Mesothelial cell of epicardium (in vitro differentiated cells): ENCODE measurements around the gene LXN. TPM values are rescaled to one million over a fixed set of nuclear protein-coding genes. Genes with fewer than 3 reads are reported as not detected.

Experiments
- DNase-seq, 2 experiments: peaks; one replicate each; pipeline ENCODE4 v3.0.0; 2021; ENCODE audit warnings: low spot score in 2 of 2; ENCODE audit not compliant: unreplicated experiment in 2 of 2
- H3K27ac Mint-ChIP-seq: 2 replicates; pipeline ENCODE4 v1.8.0; 2021; ENCODE audit warnings: mixed read lengths
- H3K27me3 Mint-ChIP-seq: 2 replicates; pipeline ENCODE4 v1.8.0; 2021; ENCODE audit warnings: low read depth, mixed read lengths
- H3K36me3 Mint-ChIP-seq: 2 replicates; pipeline ENCODE4 v1.8.0; 2021; ENCODE audit warnings: mixed read lengths
- H3K4me1 Mint-ChIP-seq: 2 replicates; pipeline ENCODE4 v1.8.0; 2021; ENCODE audit warnings: mixed read lengths
- H3K4me3 Mint-ChIP-seq: 2 replicates; pipeline ENCODE4 v1.8.0; 2021; ENCODE audit warnings: mild to moderate bottlenecking, moderate library complexity, mixed read lengths
- H3K9me3 Mint-ChIP-seq: 2 replicates; pipeline ENCODE4 v1.8.0; 2021; ENCODE audit warnings: mixed read lengths
- CTCF ChIP-seq: fragments of 200-600 bp; sonication (generic); IDR thresholded peaks from one replicate; pipeline ENCODE4 v1.5.0; 2021; ENCODE audit warnings: antibody characterized with exemption; ENCODE audit not compliant: unreplicated experiment
- total RNA-seq: library from RNA; stranded (reverse); gene quantifications from 3 replicates; pipeline ENCODE4 v1.2.1, GENCODE V29; 2021

The LXN gene
- 42.6 to 46.7 TPM (median 46.7 TPM) in 3 replicates for total RNA-seq

GRCh38 chr3:158672215-158673176 lies at the start of gene LXN:
Gene LXN (minus strand): TSS chr3:158672648. CDS start chr3:158672478, 170 bp downstream.
- no peaks in the 10 kb centered on the region for H3K27me3 Mint-ChIP-seq
- H3K9me3 Mint-ChIP-seq: no peaks in the 10 kb centered on the region
- peaks cover 31% of the 10 kb centered on the region for H3K4me1 Mint-ChIP-seq
- H3K36me3 Mint-ChIP-seq: peaks cover 5% of the 10 kb centered on the region
- H3K4me3 Mint-ChIP-seq: peak within 1 kb of the TSS; percentile 95
- H3K27ac Mint-ChIP-seq: peak within 1 kb of the TSS; percentile 97
- peak; percentile 40 for TF ChIP-seq CTCF
- DNase-seq: peak; percentile 69 to 88

GRCh38 chr3:158722108-158722507 lies 49.7 kb upstream of the LXN start:
- Mint-ChIP-seq H3K36me3 (peaks cover 20% of the 10 kb centered on the region), H3K9me3 (no peaks in the 10 kb centered on the region), H3K4me3 (no peak overlapping the region), H3K27ac (no peak overlapping the region), H3K4me1 (peaks cover 35% of the 10 kb centered on the region), H3K27me3 (no peaks in the 10 kb centered on the region)
- no peak for TF ChIP-seq CTCF
- no peak for DNase-seq

GRCh38 chr3:158718490-158719170 lies 46.2 kb upstream of the LXN start:
- no peak overlapping the region for H3K27ac Mint-ChIP-seq
- no peak overlapping the region for H3K4me3 Mint-ChIP-seq
- no peak for DNase-seq
- H3K27me3 Mint-ChIP-seq: no peaks in the 10 kb centered on the region
- no peaks in the 10 kb centered on the region for H3K9me3 Mint-ChIP-seq
- H3K36me3 Mint-ChIP-seq: peaks cover 18% of the 10 kb centered on the region
- peaks cover 18% of the 10 kb centered on the region for H3K4me1 Mint-ChIP-seq
- TF ChIP-seq CTCF: no peak

GRCh38 chr3:158717576-158717975 lies 45.1 kb upstream of the LXN start:
- DNase-seq: no peak

GRCh38 chr3:158713094-158713499 lies 40.6 kb upstream of the LXN start:
- H3K9me3 Mint-ChIP-seq: no peaks in the 10 kb centered on the region
- peaks cover 46% of the 10 kb centered on the region for H3K36me3 Mint-ChIP-seq
- H3K27ac Mint-ChIP-seq: peak overlapping the region; percentile 68
- TF ChIP-seq CTCF: no peak
- peaks cover 14% of the 10 kb centered on the region for H3K4me1 Mint-ChIP-seq
- DNase-seq: no peak
- no peaks in the 10 kb centered on the region for H3K27me3 Mint-ChIP-seq
- H3K4me3 Mint-ChIP-seq: no peak overlapping the region

More at GRCh38 chr3:158717576-158717975, 45.1 kb upstream of the LXN start:
- H3K27me3 Mint-ChIP-seq: no peaks in the 10 kb centered on the region
- no peak overlapping the region for H3K4me3 Mint-ChIP-seq
- H3K27ac Mint-ChIP-seq: peak overlapping the region; percentile 57
- H3K9me3 Mint-ChIP-seq: no peaks in the 10 kb centered on the region
- H3K36me3 Mint-ChIP-seq: peaks cover 22% of the 10 kb centered on the region
- TF ChIP-seq CTCF: no peak
- H3K4me1 Mint-ChIP-seq: peaks cover 14% of the 10 kb centered on the region
